HG03342 (cell line): Measurements from ENCODE around the gene ATPAF2.
"Not testable (repeated sequence)": the region's sequence is repeated elsewhere in the genome, so short reads cannot be mapped to it uniquely, and the experiment has no call there.

Experiments used
- ATAC-seq: cut with Tn5 transposase; IDR thresholded peaks from one replicate; pipeline ENCODE4 v1.9.1; 2021; ENCODE audit warnings: mild to moderate bottlenecking, moderate library complexity; ENCODE audit not compliant: unreplicated experiment

ATPAF2 gene

DNA sequence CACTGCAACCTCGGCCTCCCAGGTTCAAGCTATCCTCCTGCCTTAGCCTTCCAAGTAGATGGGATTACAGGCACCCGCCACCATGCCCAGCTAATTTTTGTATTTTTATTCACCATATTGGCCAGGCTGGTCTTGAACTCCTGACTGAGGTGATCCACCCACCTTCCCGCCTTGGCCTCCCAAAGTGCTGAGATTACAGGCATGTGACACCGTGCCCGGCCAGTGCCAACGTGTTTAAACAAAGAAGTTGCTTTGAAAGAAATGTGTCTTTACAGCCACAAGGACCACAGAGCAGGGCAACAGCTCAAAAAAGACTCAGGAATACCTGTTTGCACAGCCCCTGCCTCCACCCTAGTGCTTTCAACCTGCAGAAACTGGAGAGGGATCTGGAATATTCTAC, 25.0 kb downstream of the ATPAF2 start:
- no peak for ATAC-seq

GRCh38 chr17:18011286-18011685, 27.7 kb downstream of the ATPAF2 start:
- ATAC-seq: no peak

DNA sequence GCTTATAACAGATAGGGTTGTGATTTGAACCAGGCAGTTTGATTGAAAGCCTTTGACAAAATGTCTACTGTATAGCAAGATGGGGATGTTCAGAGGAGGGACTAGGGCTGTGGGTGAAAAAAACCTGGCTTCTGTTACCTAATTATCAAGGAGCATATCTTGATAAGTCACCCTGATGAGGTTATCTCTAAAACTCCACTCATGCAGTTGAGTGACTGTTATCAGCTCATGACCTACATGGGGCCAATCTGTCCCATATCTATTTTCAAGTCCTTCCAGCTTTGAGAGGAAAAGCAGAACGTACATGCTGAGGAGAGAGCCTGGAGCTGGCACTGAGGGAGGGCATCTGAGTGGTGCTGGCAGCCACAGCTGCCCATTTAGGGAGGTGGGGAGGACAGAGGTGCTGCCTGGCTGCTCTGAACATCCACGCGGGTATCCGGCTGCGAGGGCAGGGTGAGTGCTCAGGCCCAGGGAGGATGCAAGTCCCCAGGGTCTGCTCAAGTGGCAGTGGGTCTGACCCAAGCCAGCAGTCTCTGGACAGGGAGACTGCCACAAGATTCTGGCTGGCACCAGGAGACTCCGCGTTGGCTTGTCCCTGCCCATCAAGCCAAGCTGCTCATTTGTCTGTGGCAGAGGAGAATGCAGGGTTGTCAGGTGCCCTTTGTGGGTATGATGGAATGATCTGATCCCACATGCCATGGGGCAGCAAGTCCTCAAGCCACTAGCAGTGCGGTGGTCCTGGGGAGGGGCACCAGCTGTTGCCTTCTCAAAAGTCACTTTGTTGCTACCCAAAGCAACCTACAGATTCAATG, 29.2 kb downstream of the ATPAF2 start:
- no peak for ATAC-seq

- ATAC-seq: no peak
Measured at GRCh38 chr17:18008496-18009268, 30.3 kb downstream of the ATPAF2 start.

DNA sequence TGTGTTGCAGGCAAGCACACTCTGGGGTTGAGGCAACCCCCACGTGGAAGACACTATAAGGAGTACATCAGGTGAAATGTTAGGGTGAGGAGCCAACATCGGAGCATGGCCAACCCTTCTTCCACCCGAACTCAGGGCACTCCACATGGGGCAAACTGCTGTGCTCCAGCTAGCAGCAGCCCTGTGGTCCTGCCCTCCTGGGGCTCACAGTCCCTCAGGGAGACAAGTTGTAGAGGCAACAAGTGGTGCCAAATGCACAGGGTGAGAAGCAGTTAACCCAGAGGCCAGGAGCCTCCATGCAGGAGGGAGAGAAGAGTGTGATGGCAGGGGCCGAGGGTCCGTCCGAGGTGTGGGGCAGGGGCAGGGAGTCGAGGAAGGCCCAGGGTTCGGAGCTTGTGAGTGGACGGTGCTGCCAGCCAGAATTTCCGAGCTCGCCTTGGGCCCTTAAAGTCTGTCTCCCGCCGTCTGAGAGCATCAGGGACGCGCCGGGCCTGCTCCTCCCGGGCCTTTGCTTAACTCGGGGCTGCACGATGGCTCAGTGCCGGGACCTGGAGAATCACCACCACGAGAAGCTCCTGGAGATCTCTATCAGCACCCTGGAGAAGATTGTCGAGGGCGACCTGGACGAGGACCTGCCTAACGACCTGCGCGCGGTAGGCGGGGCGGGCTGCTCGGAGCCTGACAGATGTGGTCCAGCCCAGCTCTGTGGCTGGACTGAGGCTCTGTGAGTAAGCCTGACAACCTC, 32.3 kb downstream of the ATPAF2 start:
- ATAC-seq: no peak

DNA sequence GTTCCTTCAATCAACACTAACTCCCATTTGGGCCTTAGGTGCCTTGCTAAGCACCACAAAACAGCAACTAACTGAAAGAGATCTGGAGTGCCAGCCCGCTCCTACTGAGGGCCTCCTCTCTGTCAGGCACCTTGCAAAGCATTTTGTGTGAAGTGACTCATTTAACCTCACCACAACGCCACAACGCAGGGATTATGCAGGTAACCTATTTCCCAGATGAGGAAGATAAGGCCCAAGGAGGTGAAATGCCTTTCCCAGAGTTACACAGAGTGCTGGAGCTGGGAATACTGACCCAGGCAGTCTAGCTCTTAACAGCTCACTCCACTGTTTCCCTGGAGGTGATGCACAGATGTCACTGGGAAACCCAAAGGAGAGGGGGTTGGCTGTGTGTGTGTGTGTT, 33.5 kb downstream of the ATPAF2 start:
- ATAC-seq: no peak

DNA sequence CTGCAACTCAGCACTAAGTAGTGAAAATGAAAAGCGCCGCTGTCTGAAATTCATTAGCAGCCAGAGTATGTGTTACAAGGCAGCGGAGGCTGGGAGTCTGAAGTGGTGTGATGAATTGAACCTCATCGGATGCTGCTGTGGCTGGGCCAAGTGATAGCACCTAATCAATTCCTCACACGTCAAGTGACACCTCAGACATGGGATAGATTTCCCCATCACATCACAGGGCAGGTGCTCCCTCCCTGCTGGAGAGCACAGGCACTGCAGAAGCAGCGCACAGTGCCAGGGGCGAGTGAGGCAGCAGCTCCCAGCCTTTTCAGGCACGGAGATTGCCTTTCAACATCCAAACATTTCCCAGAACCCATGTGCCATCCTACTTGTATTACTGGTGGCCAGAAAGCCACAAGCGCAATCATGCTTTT, 34.1 kb downstream of the ATPAF2 start:
- no peak for ATAC-seq

- ATAC-seq: no peak
Measured at GRCh38 chr17:18004345-18004744, 34.6 kb downstream of the ATPAF2 start.

DNA sequence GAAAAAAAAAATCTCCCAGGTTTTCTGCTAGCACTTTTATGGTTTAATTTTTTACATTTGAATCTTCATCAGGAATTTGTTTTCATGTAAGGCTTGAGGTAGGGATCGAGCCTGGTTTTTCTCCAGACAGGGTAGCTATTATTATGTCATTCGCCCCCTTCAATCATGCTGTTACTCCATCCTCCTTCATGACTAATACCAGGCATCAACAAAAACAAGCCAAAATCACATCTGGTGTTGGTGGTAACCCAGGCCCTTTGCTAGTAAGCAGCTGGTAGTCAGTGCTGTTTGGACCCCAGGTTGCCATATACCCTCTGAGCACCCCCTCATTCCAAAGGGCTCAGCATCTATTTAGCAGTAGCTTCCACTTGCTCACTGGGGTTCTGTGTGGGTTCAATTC, 36.8 kb downstream of the ATPAF2 start:
- no peak for ATAC-seq

- ATAC-seq: no peak
Measured at GRCh38 chr17:18000030-18000408, 38.9 kb downstream of the ATPAF2 start.

DNA sequence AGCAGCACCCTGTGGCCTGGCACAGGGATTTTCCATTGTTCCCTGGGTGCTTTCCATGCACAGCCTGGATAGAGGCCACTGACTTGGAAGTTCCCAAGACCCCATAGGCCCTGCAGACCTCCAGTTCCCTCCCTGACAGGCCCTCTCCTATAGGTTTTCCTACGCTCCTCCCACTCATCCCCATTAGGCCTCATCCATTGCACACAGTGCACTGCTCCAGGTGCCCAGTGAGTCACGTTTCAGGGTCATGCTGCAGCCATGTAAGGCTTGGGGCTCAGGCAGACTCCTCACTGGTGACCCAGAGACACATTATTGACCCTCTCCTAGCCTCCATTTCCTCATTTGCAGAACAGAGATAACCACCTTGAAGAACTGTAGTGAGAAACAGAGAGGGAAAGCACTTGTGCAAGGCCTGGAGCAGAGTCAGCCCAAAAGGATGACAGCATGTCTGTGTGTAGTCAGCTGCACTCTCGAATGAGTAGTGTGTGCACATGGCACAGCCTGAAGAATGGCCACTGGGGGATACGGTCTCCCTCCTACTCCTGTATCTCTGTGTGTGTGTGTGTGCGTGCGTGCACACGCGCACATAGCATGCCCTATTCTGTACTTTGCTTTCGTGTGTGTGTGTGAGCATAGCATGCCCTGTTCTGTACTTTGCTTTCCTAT, 39.5 kb downstream of the ATPAF2 start:
- no peak for ATAC-seq

- ATAC-seq: no peak
Measured at GRCh38 chr17:17998934-17999333, 40.0 kb downstream of the ATPAF2 start.

- ATAC-seq: not testable (repeated sequence)
Measured at GRCh38 chr17:17995887-17996286, 43.1 kb downstream of the ATPAF2 start.

GRCh38 chr17:17994271-17995069, 44.5 kb downstream of the ATPAF2 start:
- no peak for ATAC-seq

- no peak for ATAC-seq
Measured at GRCh38 chr17:17993852-17994251, 45.1 kb downstream of the ATPAF2 start.

- ATAC-seq: no peak
Measured at GRCh38 chr17:17993366-17993765, 45.6 kb downstream of the ATPAF2 start.

DNA sequence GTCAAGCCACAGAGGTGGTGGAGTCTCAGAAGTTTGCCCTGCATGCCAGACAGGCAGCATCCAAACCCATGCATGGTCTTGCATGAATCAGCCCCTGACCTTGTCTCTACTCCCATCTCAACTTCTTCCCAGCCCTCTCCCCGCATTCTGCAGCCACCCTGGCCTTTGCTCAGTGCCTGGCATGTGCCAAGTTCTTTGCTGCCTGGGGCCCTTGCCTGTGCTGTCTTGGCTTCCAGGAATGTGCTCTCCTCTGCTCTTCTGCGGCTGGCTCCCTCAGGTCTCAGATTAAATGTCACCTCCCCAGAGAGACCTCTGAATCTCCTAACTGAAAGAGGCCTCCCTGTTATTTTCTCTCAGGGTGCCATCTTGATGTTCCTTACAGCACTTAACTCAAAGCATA, 48.7 kb downstream of the ATPAF2 start:
- ATAC-seq: no peak

GRCh38 chr17:17989618-17990017, 49.4 kb downstream of the ATPAF2 start:
- no peak for ATAC-seq

- ATAC-seq: no peak
Measured at GRCh38 chr17:17989081-17989480, 49.9 kb downstream of the ATPAF2 start.

- ATAC-seq: no peak
Measured at GRCh38 chr17:17988427-17988945, 50.5 kb downstream of the ATPAF2 start.
